HUDEP-2 (cell line): ENCODE data around the gene PRCD.
"Not testable (repeated sequence)": the region's sequence is repeated elsewhere in the genome, so short reads cannot be mapped to it uniquely, and the experiment has no call there.

Source experiments
- DNase-seq, 76 experiments: peaks; one replicate each; lab custom pipeline; 2025; ENCODE audit not compliant: unreplicated experiment in 76 of 76; lab: John Stamatoyannopoulos, UW

PRCD gene

GRCh38 chr17:76525513-76525833 is 14.4 kb upstream of the PRCD start:
- not testable (repeated sequence) for DNase-seq

GRCh38 chr17:76527016-76527415 is 12.8 kb upstream of the PRCD start:
- not testable (repeated sequence) for DNase-seq

- no peak for DNase-seq
Observed at GRCh38 chr17:76527430-76528111, 12.3 kb upstream of the PRCD start.

DNA sequence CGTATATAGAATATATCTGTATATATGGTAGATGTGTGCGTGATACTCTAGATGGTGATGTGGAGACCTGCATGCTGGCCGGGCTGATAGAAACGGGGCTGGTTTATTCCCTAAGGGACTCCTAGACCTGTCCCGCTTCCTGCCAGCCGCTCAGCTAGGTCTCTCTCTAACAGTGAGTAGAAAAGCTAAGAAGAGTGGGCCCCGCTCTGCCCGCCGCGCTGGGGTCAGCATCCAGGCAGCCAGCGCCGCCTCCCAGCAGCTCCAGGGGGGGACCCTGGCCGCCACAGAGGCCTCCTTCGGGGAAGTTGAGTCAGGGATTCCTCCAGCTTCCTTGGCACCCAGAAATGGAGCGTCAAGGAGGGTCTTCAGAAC is 11.7 kb upstream of the PRCD start:
- DNase-seq, result no peak

- DNase-seq, result peak in 60 of 76 experiments; percentile 13 to 83 (median 59)
Observed at GRCh38 chr17:76528528-76529223, 11.2 kb upstream of the PRCD start.

DNA sequence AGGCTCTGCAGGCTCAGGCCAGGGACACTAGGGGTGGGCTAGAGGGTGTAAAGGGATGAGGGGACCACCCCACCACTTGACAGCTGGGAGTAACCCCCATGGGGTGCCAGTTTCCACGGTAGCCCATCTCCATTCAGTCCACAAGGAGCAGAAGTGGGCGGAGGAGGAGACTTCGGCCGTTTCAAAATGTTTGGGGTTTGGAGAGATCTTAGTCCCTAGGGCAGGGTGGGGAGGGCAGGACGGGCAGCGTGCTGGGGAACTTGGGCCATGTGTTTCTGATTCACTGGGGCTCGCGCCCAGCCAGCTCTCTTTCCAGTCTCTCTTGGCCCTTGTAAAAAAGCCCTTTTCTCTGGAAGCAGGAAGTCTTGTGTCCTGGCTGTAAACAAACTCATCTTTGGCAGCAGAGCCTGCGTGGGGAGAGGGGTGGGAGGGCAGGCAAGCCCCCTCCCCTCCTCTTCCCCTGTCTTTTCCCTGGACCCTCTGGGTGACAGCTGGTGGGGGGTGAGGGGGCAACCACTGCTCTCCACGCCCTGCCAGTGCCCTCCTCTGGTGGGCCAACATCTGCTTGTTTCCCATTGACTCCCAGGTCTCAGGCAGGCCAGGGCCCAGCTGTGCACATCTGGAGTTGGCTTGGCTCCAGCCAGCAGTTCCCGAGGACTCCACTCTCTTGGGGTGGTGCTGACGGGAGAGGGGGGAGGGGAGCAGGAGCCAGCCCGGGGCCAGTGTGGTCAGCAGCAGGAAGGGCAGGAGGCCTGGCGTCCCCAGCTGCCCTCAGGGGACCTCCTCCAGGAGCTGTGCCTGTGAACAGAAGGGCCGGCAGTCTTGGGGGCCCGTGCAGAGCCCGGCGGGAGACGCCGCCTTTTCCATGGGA is 10.4 kb upstream of the PRCD start:
- DNase-seq, result peak in 51 of 76 experiments; percentile 13 to 83 (median 52)

- DNase-seq, result no peak
Observed at GRCh38 chr17:76530095-76530723, 9.6 kb upstream of the PRCD start.

GRCh38 chr17:76530811-76531485 is 8.9 kb upstream of the PRCD start:
- no peak for DNase-seq

DNA sequence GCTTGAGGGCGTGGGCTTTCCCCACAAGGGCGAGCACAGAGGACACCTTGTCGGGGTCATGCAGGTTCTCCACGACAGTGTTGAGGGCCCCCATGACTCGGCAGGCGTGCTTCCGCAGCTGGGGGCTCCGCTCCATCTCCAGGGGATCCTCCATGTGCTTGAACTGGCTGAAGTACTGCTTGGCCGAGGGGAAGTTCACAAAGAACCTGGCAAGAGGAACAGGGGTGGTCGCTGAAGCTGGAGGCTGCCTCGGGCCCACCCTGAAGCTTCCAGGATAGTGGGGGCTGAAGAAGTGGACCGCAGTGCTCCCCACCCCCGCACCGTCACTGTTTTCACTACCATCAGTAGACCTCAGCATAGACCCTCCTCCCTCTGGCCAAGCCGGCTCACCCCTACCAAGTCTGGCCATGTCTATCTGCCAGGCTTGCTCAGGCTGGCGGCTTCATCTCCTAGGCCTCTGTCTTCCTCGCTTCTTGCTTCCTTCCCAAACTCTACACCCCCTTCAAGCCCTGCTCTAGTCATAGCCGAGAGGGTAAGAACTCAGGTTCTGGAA is 8.3 kb upstream of the PRCD start:
- no peak for DNase-seq

GRCh38 chr17:76532072-76532651 is 7.7 kb upstream of the PRCD start:
- DNase-seq, result no peak

DNA sequence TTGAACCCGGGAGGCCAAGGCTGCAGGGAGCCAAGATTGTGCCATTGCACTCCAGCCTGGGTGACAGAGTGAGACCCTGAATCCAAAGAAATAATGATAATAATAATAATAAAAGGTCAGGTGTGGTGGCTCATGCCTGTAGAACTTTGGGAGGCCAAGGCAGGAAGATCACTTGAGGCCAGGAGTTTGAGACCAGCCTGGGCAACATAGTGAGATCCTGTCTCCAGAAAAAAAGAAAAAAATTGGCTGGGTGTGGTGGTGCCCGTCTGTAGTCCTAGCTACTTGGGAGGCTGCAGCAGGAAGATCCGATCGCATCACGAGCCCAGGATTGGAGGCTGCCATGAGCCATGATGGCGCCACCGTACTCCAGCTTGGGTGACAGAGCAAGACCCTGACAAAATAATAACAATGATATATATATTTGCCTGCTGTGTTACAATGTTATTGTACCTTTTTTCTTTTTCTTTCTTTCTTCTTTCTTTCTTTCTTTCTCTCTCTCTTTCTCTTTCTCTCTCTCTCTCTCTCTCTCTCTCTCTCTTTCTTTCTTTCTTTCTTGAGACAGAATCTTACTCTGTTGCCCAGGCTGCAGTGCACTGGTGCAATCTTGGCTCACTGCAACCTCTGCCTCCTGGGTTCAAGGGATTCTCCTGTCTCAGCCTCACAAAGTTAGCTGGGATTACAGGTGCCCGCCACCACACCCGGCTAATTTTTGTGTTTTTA is 6.0 kb upstream of the PRCD start:
- not testable (repeated sequence) for DNase-seq

GRCh38 chr17:76534831-76535732 is 4.8 kb upstream of the PRCD start:
- no peak for DNase-seq

GRCh38 chr17:76535788-76536510 is 3.9 kb upstream of the PRCD start:
- no peak for DNase-seq

DNA sequence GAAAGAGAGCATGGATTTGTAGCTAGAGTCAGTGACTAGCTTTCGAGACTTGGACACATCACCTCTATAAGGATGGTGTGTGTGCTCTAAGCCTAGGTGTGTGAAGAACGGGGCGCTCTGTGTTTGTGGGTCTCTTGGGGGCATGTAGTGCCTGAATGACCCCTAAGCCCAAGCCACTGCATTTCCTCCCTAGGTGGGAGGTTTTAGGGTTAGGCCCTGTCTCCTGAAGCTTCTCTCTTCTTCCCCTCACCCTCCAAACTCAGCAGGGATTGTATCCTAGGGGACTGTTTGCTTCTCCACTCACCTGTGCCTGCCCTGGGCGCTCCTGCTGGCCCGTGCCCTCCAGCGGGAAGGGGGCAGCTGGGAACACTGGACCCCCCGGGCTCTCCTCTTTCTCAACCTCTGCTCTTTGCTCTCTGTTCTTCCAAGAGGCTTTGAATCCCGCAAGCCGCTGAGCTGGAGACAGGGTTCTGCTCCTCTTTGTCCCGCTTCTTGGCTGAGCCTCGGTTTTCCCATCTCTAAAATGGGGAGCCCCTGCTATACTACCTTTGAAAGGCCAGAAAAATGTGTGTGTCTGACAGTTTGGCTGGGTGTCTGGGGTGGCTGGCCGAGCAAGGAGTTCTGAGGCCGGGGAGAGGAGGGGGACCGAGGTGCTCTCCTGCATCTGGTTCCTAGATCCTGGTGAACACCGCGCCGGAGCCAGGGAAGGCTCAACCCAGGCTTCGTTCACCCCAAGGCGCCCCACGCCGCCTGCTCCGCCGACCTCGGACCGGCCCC is 3.1 kb upstream of the PRCD start:
- DNase-seq, result no peak

GRCh38 chr17:76537288-76537577 is 2.6 kb upstream of the PRCD start:
- DNase-seq, result no peak

DNA sequence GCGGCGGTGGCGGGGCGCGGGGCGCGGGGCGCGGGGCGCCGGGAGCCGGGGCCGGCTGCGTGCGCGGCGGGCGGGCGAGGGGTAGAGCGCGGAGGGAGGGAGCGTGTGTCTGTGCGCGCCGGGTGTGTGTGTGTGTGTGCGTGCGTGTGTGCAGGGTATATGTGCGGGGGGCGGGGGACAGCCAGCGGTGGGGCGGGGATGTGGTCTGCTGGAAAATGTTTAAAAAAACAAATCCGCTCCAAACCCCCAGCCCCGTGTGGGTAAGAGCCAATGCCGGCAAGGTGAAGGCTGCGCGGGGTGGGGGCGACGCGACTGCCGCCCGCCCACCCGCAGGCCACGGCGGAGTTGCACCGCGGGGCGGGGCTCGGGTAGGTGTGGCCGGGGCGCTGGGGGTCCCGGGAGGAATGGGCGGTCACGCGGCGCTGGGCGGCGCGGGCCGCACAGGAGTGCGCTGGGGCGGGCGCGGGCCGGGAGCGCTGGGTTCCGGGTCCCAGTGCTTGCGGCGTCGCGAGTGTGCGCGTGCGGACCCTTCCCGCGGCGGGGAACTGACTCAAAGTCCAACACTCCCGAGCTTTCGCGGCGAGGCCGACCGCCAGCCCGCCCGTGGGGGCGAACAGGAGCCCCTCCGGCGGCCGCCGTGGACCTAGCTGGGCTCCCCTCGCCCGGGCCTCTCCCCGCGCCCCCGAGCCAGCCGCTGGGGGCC is 2.1 kb upstream of the PRCD start, which contains the start of gene CYGB:
Gene CYGB (minus strand): TSS at position 132 of the 703 bp plus-strand sequence. CDS start 167 bp downstream, outside the sequence.
- no peak for DNase-seq
